ENCODE data around the gene POLA2. TPM values are rescaled to one million over a fixed set of nuclear protein-coding genes. Genes with fewer than 3 reads are reported as not detected.
"Not testable (repeated sequence)": the region's sequence is repeated elsewhere in the genome, so short reads cannot be mapped to it uniquely, and the experiment has no call there.

Gene POLA2
- total RNA-seq, 1 donor from 2014 or later: 78.9 TPM

- H3K27me3 Mint-ChIP-seq (ENCODE audit: insufficient read depth); H3K36me3 Mint-ChIP-seq (ENCODE audit: low read depth); intact Hi-C loops (cut with micrococcal nuclease); H3K4me3 Mint-ChIP-seq; H3K27ac Mint-ChIP-seq; H3K9me3 Mint-ChIP-seq; H3K4me1 Mint-ChIP-seq (ENCODE audit: low read depth); DNase-seq (ENCODE audit: low spot score): not testable (repeated sequence)
Measured at GRCh38 chr11:65248184-65248710, 13.5 kb upstream of the POLA2 start.

DNA sequence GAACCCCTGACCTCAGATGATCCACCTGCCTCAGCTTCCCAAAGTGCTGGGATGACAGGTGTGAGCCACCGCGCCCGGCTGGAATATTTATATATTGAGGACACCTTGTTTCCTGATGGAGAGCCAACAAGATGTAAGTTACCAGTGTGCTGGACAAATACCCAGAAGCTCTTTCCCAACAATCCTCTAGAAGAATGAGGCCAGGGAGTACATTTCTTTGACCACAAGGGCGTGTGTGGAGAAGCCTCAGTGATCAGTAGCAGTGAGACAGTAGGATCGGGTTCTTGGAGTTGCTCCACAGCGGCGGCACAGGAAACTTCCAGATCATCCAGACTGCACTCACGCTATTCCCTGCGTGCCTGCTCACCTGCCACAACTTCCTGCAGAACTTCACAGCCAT is 10.3 kb upstream of the POLA2 start:
- Mint-ChIP-seq H3K9me3 (no peaks in the 10 kb centered on the region), H3K4me3 (no peak overlapping the region), H3K36me3 (ENCODE audit: low read depth) (no peaks in the 10 kb centered on the region), H3K27me3 (ENCODE audit: insufficient read depth) (peaks cover 13% of the 10 kb centered on the region), H3K27ac (no peak overlapping the region), H3K4me1 (ENCODE audit: low read depth) (peaks cover 5% of the 10 kb centered on the region)
- intact Hi-C loops (cut with micrococcal nuclease): loop anchor here (2.0 kb wide), 1 partner anchor 25 kb away; no protein-coding TSS in a partner anchor
- DNase-seq (ENCODE audit: low spot score): no peak

DNA sequence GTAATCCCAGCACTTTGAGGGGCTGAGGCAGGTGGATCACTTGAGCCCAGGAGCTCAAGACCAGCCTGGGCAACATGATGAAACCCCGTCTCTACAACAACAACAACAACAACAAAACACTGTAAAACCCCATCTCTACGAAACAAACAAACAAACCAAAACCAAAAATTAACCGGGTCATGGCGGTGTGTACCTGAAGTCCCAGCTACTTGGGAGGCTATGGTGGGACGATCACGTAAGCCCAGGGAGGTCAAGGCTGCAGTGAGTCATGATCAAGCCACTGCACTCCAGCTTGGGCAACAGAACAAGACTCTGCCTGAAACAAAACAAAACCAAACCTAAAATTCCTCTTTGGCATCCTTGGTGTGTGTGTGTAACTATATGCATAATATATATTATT is 7.0 kb upstream of the POLA2 start:
- Mint-ChIP-seq H3K4me3 (no peak overlapping the region), H3K4me1 (ENCODE audit: low read depth) (peaks cover 5% of the 10 kb centered on the region), H3K36me3 (ENCODE audit: low read depth) (no peaks in the 10 kb centered on the region), H3K27me3 (ENCODE audit: insufficient read depth) (peaks cover 9% of the 10 kb centered on the region), H3K27ac (no peak overlapping the region), H3K9me3 (no peaks in the 10 kb centered on the region)
- no peak for DNase-seq (ENCODE audit: low spot score)
- intact Hi-C loops (cut with micrococcal nuclease): no loop called here

DNA sequence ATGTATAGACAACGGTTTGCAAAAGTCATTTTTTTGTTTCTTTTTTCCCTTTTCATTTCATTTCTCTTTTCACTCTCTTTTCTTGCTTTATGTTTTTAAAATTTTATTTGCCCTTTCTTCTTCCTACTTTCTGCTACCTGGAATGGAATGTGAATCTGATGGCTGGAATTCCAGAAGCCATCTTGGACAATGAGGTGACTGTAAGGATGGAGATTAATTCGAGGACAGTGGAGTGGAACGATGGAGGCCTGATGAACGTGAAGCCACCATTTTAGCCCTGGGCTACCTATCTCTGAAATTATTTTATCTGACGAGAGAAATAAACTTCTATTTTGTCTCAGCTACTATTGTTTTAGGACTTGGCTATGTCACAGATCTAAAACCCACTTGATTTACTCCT is 2.8 kb upstream of the POLA2 start:
- Mint-ChIP-seq H3K4me1 (ENCODE audit: low read depth) (peaks cover 29% of the 10 kb centered on the region), H3K9me3 (no peaks in the 10 kb centered on the region), H3K27ac (no peak overlapping the region), H3K27me3 (ENCODE audit: insufficient read depth) (peaks cover 5% of the 10 kb centered on the region), H3K4me3 (no peak overlapping the region), H3K36me3 (ENCODE audit: low read depth) (peaks cover 9% of the 10 kb centered on the region)
- intact Hi-C loops (cut with micrococcal nuclease): no loop called here
- DNase-seq (ENCODE audit: low spot score): no peak

DNA sequence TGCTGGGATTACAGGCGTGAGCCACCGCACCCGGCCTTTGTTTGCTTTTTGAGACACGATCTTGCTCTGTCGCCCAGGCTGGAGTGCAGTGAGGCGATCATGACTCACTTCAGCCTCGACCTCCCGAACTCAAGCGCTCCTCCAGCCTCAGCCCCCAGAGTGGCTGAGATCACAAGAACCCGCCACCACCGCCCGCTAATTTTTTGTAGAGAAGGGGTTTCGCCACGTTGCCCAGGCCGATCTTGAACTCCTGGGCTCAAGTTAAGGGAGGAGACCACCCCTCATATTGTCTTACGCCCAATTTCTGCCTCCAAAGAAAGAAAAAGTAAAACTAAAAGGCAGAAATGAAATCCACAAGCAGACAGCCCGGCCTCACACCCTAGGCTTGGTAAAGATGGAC is 1.5 kb upstream of the POLA2 start:
- H3K4me1 Mint-ChIP-seq (ENCODE audit: low read depth): peaks cover 35% of the 10 kb centered on the region
- no peak overlapping the region for H3K27ac Mint-ChIP-seq
- no peak for DNase-seq (ENCODE audit: low spot score)
- H3K9me3 Mint-ChIP-seq: no peaks in the 10 kb centered on the region
- H3K27me3 Mint-ChIP-seq (ENCODE audit: insufficient read depth): no peaks in the 10 kb centered on the region
- intact Hi-C loops (cut with micrococcal nuclease): loop anchor here (2.0 to 5.0 kb wide), 6 partner anchors 54 to 344 kb away; partner anchors contain the start of genes ARL2, ATG2A, CDC42EP2 and DPF2
- H3K36me3 Mint-ChIP-seq (ENCODE audit: low read depth): peaks cover 15% of the 10 kb centered on the region
- no peak overlapping the region for H3K4me3 Mint-ChIP-seq

DNA sequence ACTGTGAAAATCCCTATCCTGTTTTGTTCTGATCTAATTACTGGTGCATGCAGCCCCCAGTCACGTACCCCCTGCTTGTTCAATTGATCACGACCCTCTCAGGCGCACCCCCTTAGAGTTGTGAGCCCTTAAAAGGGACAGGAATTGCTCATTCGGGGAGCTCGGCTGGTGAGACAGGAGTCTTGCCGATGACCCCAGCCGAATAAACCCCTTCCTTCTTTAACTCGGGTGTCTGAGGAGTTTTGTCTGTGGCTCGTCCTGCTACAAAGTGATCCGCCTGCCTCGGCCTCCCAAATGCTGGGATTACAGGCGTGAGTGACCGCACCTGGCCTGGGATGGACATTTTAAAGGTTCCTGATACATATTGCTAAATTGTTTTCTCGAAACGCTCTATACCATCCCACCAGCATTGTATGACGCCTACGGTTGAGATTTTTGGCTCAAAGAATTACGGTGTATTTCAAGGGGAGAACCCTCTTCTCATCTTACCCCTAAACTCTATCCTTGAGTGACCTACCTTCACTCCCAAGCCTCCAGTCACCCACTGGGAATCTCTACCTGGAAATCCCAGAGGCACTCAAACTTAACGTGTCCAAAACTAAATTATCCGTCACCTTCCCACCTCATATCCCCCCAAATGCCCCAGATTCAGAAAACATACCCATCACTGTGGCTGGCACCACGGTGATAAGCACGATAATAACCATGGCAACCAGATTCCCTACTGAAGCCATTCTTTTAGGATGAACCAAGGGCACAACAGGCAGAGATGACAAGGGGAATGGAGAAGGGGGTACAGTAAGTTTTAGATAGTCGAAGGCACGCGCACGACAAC is 789 bp upstream of the POLA2 start:
- intact Hi-C loops (cut with micrococcal nuclease): loop anchor here (1.0 to 5.0 kb wide), 7 partner anchors 54 to 483 kb away; partner anchors contain the start of genes ARL2, ATG2A, CDC42EP2 and DPF2
- Mint-ChIP-seq H3K9me3 (no peaks in the 10 kb centered on the region), H3K4me1 (ENCODE audit: low read depth) (peaks cover 42% of the 10 kb centered on the region), H3K4me3 (peak overlapping the region; percentile 94), H3K27ac (peak overlapping the region; percentile 97), H3K36me3 (ENCODE audit: low read depth) (peaks cover 18% of the 10 kb centered on the region), H3K27me3 (ENCODE audit: insufficient read depth) (no peaks in the 10 kb centered on the region)
- no peak for DNase-seq (ENCODE audit: low spot score)

- Mint-ChIP-seq H3K36me3 (ENCODE audit: low read depth) (peaks cover 24% of the 10 kb centered on the region), H3K9me3 (no peaks in the 10 kb centered on the region), H3K4me3 (peak overlapping the region; percentile 94), H3K27ac (peak overlapping the region; percentile 97), H3K27me3 (ENCODE audit: insufficient read depth) (no peaks in the 10 kb centered on the region), H3K4me1 (ENCODE audit: low read depth) (peaks cover 47% of the 10 kb centered on the region)
- intact Hi-C loops (cut with micrococcal nuclease): loop anchor here (5.0 kb wide), 4 partner anchors 70 to 250 kb away; partner anchors contain the start of genes ARL2, DPF2, FAU and MRPL49
- no peak for DNase-seq (ENCODE audit: low spot score)
Measured at GRCh38 chr11:65262381-65262680, 569 bp downstream of the POLA2 start.

DNA sequence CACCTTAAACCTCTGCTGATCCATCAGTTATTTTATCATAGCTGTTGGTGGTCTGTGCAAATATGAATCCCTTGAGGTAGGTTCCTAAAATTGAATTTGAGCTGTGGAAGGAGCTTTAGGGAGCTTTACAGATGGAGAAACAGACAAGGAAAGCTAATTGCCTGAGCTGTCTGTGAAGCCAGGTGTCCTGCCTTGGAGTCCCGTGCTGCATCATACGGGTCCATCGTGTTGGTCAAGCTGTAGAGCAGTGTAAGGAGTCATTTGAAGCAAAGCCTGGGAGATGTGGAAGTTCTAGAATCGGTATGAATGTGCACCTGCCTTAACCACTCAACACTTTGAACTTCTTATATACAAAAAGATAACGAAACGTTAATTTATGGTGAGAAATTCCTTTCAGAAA is 1.0 kb downstream of the POLA2 start:
- no peaks in the 10 kb centered on the region for H3K27me3 Mint-ChIP-seq (ENCODE audit: insufficient read depth)
- peak overlapping the region; percentile 94 for H3K4me3 Mint-ChIP-seq
- peaks cover 24% of the 10 kb centered on the region for H3K36me3 Mint-ChIP-seq (ENCODE audit: low read depth)
- H3K9me3 Mint-ChIP-seq: no peaks in the 10 kb centered on the region
- peaks cover 47% of the 10 kb centered on the region for H3K4me1 Mint-ChIP-seq (ENCODE audit: low read depth)
- intact Hi-C loops (cut with micrococcal nuclease): loop anchor here (5.0 kb wide), 4 partner anchors 70 to 250 kb away; partner anchors contain the start of genes ARL2, DPF2, FAU and MRPL49
- DNase-seq (ENCODE audit: low spot score): no peak
- H3K27ac Mint-ChIP-seq: peak overlapping the region; percentile 97

DNA sequence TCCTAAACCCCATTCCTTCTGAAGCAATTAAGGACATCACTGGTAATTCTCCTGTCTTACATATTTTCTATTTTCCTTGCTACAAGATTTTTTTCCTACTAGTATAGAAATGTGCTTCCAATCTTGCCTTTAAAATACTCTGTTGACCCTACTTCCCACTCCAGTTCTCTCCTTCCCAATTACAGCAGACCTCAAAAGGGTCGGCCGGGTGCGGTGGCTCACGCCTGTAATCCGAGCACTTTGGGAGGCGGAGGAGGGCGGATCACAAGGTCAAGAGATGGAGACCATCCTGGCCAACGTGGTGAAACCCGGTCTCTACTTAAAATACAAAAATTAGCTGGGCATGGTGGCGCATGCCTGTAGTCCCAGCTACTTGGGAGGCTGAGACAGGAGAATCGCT is 3.0 kb downstream of the POLA2 start:
- Mint-ChIP-seq H3K36me3 (ENCODE audit: low read depth) (peaks cover 29% of the 10 kb centered on the region), H3K4me3 (peak overlapping the region; percentile 70), H3K4me1 (ENCODE audit: low read depth) (peaks cover 47% of the 10 kb centered on the region), H3K27ac (peak overlapping the region; percentile 35)
- intact Hi-C loops (cut with micrococcal nuclease): loop anchor here (5.0 kb wide), 4 partner anchors 68 to 252 kb away; partner anchors contain the start of genes ARL2, DPF2, FAU and MRPL49
- DNase-seq (ENCODE audit: low spot score); H3K27me3 Mint-ChIP-seq (ENCODE audit: insufficient read depth); H3K9me3 Mint-ChIP-seq: not testable (repeated sequence)

GRCh38 chr11:65266210-65266609 is 4.4 kb downstream of the POLA2 start:
- intact Hi-C loops (cut with micrococcal nuclease): no loop called here
- DNase-seq (ENCODE audit: low spot score): no peak
- Mint-ChIP-seq H3K4me1 (ENCODE audit: low read depth) (peaks cover 37% of the 10 kb centered on the region), H3K27ac (peak overlapping the region; percentile 40), H3K36me3 (ENCODE audit: low read depth) (peaks cover 36% of the 10 kb centered on the region), H3K27me3 (ENCODE audit: insufficient read depth) (no peaks in the 10 kb centered on the region), H3K4me3 (peak overlapping the region; percentile 5), H3K9me3 (no peaks in the 10 kb centered on the region)

- Mint-ChIP-seq H3K4me1 (ENCODE audit: low read depth) (peaks cover 16% of the 10 kb centered on the region), H3K27me3 (ENCODE audit: insufficient read depth) (no peaks in the 10 kb centered on the region), H3K27ac (no peak overlapping the region), H3K9me3 (no peaks in the 10 kb centered on the region), H3K36me3 (ENCODE audit: low read depth) (peaks cover 28% of the 10 kb centered on the region), H3K4me3 (no peak overlapping the region)
- DNase-seq (ENCODE audit: low spot score): no peak
- intact Hi-C loops (cut with micrococcal nuclease): loop anchor here (1.0 kb wide), 3 partner anchors 40 to 235 kb away; no protein-coding TSS in a partner anchor
Measured at GRCh38 chr11:65274735-65275682, 13.2 kb downstream of the POLA2 start.

GRCh38 chr11:65275906-65276305 is 14.1 kb downstream of the POLA2 start:
- Mint-ChIP-seq H3K9me3 (no peaks in the 10 kb centered on the region), H3K36me3 (ENCODE audit: low read depth) (peaks cover 25% of the 10 kb centered on the region), H3K27ac (no peak overlapping the region), H3K27me3 (ENCODE audit: insufficient read depth) (no peaks in the 10 kb centered on the region), H3K4me3 (no peak overlapping the region), H3K4me1 (ENCODE audit: low read depth) (peaks cover 19% of the 10 kb centered on the region)
- intact Hi-C loops (cut with micrococcal nuclease): loop anchor here (1.0 kb wide), 3 partner anchors 39 to 234 kb away; no protein-coding TSS in a partner anchor
- no peak for DNase-seq (ENCODE audit: low spot score)
